ENCODE data around the gene CCDC152. TPM values are rescaled to one million over a fixed set of nuclear protein-coding genes. Genes with fewer than 3 reads are reported as not detected.
A peak's percentile ranks its signal among the peaks of the same experiment; 100 is the strongest.

The CCDC152 gene
- total RNA-seq, 1 experiment from 2014 or later: 11.2 TPM

DNA sequence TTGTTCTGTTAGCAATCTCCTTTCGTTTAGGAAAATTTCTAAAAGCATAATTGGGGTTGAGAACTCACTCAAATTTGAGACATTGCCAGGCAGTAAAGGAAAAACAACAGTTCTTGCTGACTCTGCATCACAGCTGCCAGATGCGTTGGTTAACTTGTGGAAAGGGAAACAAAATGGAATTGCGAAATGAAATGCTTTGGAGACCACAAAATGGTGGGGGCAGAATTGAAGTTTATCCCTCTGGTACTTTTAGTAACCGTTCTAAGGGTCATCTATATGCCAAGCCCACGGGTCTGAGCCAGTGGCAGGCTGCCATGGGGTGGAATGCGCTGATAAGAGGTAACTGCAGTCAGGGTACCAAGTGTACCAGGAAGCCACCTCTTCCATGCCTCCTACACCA lies 83.7 kb downstream of the CCDC152 start:
- intact Hi-C loops (cut with micrococcal nuclease; ENCODE audit: unreplicated experiment): no loop called here
- no TSS peak for BruUV-seq (replicated peaks)
- DNase-seq (ENCODE audit: low spot score): peak; percentile 30
- Histone ChIP-seq H3K27me3 (replicated peaks; ENCODE audit: insufficient read depth, low read depth, low read length, poor library complexity) (no peaks in the 10 kb centered on the region), H3K4me3 (ENCODE audit: low read depth, low read length, poor library complexity, severe bottlenecking) (no peak overlapping the region), H3K9me3 (ENCODE audit: low read depth, low read length, poor library complexity, severe bottlenecking) (no peaks in the 10 kb centered on the region), H3K4me1 (ENCODE audit: insufficient read depth, low read length, poor library complexity, severe bottlenecking) (no peaks in the 10 kb centered on the region), H3K36me3 (ENCODE audit: insufficient read depth, low read length, poor library complexity, severe bottlenecking) (no peaks in the 10 kb centered on the region), H3K27ac (ENCODE audit: low read depth, low read length, poor library complexity, severe bottlenecking) (no peak overlapping the region)
- CTCF ChIA-PET: no interaction called here
- TF ChIP-seq CTCF (conservative IDR thresholded peaks at IDR 0.05; ENCODE audit: low read depth, low read length): no peak
- no peak for TF ChIP-seq EZH2 (IDR thresholded peaks at IDR 0.05; ENCODE audit: borderline replicate concordance, low read depth, low read length, poor library complexity, severe bottlenecking)
- POLR2A ChIA-PET (ENCODE audit: low non-redundant PET): no interaction called here

DNA sequence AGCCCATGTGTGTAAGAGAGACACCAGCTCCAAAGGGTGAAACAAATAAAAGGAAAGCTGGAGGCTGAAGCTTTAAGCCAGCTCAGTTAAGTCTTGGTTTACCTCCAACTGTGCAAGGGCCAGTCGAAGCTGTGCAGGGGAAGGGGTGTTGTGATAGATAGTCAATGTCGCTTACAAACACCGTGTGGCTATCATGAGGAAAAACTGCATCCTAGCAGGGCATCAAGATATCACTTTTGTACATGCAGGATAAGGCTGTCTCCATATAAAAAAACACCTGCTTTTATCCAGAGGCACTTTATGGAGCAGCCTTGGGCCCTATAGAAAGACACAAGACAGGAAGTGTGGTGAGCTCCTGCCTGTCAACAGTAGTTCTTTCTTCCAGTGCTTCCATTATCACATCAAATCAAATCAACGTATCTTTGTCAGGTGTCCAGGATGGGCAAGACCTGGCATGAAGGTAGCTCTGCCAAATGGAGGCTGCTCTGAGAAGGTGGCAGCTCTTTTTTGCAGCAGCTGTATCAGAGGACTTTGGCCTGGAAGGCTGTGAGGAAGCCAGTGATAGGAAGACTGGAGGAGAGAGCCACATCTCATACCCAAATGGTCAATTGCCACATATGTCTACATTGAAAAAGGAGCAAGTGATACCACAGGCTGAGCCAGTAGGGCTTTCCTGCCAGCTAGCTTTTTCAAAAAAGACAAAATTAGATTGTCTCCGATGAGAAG lies 84.4 kb downstream of the CCDC152 start:
- Histone ChIP-seq H3K4me3 (ENCODE audit: low read depth, low read length, poor library complexity, severe bottlenecking) (no peak overlapping the region), H3K27ac (ENCODE audit: low read depth, low read length, poor library complexity, severe bottlenecking) (no peak overlapping the region), H3K4me1 (ENCODE audit: insufficient read depth, low read length, poor library complexity, severe bottlenecking) (no peaks in the 10 kb centered on the region), H3K36me3 (ENCODE audit: insufficient read depth, low read length, poor library complexity, severe bottlenecking) (no peaks in the 10 kb centered on the region), H3K9me3 (ENCODE audit: low read depth, low read length, poor library complexity, severe bottlenecking) (no peaks in the 10 kb centered on the region), H3K27me3 (replicated peaks; ENCODE audit: insufficient read depth, low read depth, low read length, poor library complexity) (no peaks in the 10 kb centered on the region)
- intact Hi-C loops (cut with micrococcal nuclease; ENCODE audit: unreplicated experiment): no loop called here
- ChIA-PET CTCF (no interaction called here), POLR2A (ENCODE audit: low non-redundant PET) (no interaction called here)
- DNase-seq (ENCODE audit: low spot score): no peak
- BruUV-seq (replicated peaks): no TSS peak
- TF ChIP-seq CTCF (conservative IDR thresholded peaks at IDR 0.05; ENCODE audit: low read depth, low read length) (no peak), EZH2 (IDR thresholded peaks at IDR 0.05; ENCODE audit: borderline replicate concordance, low read depth, low read length, poor library complexity, severe bottlenecking) (no peak)

DNA sequence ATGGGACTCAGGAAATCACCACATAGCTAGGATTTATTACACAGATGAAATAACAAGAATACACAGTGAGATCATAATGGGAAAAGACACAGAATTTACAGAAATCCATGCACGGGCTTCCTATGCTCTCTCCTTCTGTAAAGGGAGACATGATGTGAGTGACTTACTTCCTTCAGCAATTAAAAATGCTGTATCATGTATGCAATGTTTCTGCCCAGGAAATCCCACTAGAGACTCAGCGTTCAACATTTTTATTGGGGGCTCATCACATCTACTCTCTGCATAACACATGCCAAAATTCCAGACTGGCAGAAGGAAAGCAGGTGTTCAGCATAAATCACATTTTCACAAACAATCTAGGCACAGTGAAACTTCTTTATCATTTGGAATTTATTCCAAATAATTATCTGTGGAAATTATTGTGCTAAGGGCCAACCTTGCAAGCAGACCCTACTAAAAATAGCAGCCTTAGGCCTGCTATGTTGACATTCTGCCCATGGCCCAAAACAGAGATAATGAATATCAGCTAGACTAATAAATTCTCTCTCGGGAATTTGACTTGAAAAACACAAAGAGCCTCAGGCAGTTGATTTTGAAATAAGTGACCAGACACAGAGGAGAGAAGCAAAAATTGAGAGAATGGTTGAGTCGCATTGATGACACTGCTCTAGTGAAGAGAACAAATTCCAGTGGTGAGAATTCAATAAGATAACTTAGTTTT lies 86.5 kb downstream of the CCDC152 start:
- no TSS peak for BruUV-seq (replicated peaks)
- CTCF ChIA-PET: no interaction called here

More for the DNA sequence above, 86.5 kb downstream of the CCDC152 start:
- H3K9me3 ChIP-seq (ENCODE audit: low read depth, low read length, poor library complexity, severe bottlenecking): no peaks in the 10 kb centered on the region
- H3K36me3 ChIP-seq (ENCODE audit: insufficient read depth, low read length, poor library complexity, severe bottlenecking): no peaks in the 10 kb centered on the region
- no peaks in the 10 kb centered on the region for H3K27me3 ChIP-seq (replicated peaks; ENCODE audit: insufficient read depth, low read depth, low read length, poor library complexity)
- no peak overlapping the region for H3K27ac ChIP-seq (ENCODE audit: low read depth, low read length, poor library complexity, severe bottlenecking)
- H3K4me3 ChIP-seq (ENCODE audit: low read depth, low read length, poor library complexity, severe bottlenecking): no peak overlapping the region
- no peak for TF ChIP-seq EZH2 (IDR thresholded peaks at IDR 0.05; ENCODE audit: borderline replicate concordance, low read depth, low read length, poor library complexity, severe bottlenecking)
- no peak for DNase-seq (ENCODE audit: low spot score)
- no peaks in the 10 kb centered on the region for H3K4me1 ChIP-seq (ENCODE audit: insufficient read depth, low read length, poor library complexity, severe bottlenecking)
- intact Hi-C loops (cut with micrococcal nuclease; ENCODE audit: unreplicated experiment): no loop called here
- POLR2A ChIA-PET (ENCODE audit: low non-redundant PET): no interaction called here

All from A673 (cell line).